CD4-positive, alpha-beta T cell treated with Interleukin-4 for 1 hour (primary cell): ENCODE results near the gene FEM1A.
"Not testable (repeated sequence)": the region's sequence is repeated elsewhere in the genome, so short reads cannot be mapped to it uniquely, and the experiment has no call there.

Experiments used
- DNase-seq, 2 donors: peaks; one replicate each; pipeline ENCODE4 v3.0.0-alpha.2; 2020 to 2022

FEM1A gene, protein sequence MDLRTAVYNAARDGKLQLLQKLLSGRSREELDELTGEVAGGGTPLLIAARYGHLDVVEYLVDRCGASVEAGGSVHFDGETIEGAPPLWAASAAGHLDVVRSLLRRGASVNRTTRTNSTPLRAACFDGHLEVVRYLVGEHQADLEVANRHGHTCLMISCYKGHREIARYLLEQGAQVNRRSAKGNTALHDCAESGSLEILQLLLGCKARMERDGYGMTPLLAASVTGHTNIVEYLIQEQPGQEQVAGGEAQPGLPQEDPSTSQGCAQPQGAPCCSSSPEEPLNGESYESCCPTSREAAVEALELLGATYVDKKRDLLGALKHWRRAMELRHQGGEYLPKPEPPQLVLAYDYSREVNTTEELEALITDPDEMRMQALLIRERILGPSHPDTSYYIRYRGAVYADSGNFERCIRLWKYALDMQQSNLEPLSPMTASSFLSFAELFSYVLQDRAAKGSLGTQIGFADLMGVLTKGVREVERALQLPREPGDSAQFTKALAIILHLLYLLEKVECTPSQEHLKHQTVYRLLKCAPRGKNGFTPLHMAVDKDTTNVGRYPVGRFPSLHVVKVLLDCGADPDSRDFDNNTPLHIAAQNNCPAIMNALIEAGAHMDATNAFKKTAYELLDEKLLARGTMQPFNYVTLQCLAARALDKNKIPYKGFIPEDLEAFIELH

DNA sequence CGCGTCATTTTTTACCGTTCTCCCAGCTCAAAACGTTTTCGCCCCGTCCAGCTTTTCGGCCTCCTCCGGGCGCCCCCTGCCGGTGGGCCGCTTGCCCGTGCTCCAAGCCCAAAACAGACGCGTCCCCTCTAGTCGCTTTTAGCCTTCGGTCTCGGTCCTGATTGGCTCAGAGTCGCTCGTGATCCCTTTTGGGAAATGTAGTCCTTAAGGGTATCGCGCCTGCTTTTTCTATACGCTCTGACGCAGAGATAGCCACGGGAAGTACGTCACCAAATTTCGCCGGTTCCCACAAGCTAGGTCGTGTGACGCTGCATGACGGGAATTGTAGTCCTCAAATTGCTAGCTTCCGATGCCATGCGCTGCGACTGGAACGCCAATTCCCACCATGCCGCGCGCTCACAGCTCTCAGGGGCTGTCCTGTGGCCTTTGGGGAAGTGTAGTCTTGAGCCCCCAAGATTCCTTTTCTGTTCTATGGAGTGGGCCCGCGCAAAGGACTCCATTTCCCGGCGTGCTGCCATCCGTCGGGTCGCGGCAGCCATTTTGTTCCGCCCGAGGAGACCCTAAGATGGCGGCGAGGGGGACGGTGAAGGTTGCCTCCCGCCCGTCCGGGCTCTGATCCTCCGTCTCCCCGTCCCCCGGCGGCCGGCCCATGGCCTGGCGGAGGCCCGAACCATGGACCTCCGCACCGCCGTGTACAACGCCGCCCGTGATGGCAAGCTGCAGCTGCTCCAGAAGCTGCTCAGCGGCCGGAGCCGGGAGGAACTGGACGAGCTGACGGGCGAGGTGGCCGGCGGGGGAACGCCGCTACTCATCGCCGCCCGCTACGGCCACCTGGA is at the start of gene FEM1A:
FEM1A (plus strand) TSS at position 552 of the 836 bp plus-strand sequence; CDS start at position 673, 121 bp downstream.
- DNase-seq = peak; percentile 100

DNA sequence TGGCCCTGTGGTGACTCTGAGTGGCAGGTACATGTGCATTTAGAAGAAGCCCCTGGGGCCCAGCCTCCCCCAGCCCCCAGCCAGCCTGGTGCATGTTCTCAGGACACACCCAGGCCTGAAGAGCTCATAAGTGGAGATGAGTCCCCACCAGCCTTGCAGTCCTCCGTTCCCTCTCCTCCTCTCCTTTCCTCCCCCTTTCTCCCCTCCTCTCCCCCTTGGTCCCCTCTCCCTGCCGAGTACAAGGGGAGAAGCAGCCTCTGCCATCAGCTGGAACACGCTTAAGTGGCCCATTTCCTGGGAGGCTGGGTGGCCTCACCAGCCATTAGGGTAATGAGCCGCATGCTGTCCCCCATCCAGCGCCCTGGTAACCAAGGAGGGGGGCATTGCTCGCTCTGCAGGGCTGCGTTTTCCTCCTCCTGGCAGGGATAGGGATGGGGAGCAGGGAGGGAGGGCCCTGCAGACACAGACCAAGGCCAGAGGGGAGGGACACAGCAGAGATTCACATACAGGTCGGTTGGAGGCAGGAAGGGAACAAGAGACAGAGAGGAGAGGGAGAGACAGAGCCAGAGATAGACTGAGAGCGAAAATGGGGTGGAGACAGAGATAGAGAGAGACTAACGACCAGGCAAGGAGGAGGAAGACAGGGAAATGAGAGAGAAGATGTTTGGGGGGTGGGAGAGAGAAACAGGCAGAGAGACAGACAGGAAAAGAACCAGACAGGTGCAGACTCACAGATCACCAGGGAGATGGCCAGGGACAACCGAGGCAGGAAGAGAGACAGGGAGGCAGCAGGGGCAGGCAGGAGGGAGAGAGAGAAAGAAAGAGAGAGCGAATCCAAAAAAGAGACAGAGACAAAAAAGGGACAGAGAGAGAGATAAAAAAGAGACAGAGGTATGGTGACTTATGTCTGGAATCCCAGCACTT is 48.5 kb upstream of the FEM1A start:
- DNase-seq = no peak

DNA sequence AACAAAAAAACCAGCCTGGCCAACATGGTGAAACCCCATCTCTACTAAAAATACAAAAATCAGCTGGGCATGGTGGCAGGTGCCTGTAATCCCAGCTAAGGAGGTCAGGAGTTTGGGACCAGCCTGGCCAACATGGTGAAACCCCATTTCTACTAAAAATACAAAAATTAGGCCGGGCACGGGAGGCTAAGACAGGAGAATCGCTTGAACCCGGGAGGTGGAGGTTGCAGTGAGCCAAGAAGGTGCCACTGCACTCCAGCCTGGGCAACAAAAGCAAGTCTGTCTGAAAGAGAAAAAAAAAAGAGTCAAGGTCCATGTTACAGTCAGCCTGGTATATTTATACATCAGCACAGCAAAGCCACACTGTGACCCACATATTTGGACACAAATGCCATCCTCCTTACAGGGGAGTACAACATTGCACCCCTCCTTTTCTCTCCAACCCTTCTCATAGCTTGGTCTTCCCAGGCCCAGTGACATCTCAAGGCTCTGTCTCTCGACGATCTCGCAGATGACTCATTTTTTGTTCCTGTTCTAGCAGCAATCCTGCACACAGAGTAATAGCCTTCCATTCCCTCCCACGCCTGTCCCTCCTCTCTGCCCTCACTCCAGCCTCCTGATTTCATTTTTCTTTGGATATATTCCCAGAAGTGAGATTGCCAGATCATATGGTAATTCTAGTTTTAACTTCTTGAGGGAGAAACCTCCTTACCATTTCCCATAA is 46.9 kb upstream of the FEM1A start:
- DNase-seq = no peak

DNA sequence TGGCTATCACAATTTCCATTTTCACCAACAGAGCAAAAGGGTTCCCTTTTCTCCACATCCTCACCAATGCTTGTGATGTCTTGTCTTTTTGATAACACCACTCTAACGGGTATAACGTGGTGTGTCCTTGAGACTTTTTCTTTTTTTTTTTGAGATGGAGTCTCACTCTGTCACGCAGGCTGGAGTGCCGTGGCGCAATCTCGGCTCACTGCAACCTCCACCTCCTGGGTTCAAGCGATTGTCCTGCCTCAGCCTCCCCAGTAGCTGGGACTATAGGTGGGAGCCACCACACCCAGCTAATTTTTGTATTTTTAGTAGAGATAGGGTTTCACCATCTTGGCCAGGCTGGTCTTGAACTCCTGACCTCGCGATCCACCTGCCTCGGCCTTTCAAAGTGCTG is 46.4 kb upstream of the FEM1A start:
- DNase-seq = not testable (repeated sequence)

DNA sequence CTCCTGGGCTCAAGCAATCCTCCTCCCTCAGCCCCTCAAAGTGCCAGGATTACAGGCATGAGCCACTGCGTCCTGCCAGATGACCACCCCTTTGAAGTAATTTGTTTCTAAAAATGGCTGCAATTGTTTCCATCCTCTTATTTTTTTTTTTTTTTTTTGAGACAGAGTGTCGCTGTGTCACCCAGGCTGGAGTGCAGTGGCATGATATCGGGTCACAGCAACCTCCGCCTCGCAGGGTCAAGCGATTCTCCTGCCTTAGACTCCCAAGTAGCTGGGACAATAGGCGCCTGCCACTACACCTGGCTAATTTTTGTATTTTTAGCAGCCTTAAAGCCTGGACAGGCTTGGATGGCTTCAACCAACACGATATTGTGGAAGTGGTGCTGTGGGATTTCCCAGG is 45.5 kb upstream of the FEM1A start:
- DNase-seq = no peak

DNA sequence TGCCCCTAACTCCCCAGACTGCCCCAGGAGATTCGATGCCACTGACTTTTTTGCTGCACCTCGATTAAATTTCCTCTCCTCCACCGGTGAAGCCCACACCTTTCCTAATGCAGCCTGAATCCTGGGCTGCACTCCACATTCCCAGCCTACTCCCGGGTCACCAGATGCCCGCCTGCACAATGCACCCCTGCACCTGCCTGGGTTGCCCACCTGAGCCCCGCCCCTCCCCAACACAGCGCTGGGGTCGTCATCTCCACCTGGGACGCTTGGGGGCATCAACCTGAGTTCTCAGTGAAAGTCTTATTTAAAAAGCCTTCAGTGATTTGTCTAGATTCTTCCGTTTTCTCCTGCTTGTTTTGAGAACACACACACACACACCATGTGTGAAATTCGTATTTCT is 43.3 kb upstream of the FEM1A start:
- DNase-seq = no peak

DNA sequence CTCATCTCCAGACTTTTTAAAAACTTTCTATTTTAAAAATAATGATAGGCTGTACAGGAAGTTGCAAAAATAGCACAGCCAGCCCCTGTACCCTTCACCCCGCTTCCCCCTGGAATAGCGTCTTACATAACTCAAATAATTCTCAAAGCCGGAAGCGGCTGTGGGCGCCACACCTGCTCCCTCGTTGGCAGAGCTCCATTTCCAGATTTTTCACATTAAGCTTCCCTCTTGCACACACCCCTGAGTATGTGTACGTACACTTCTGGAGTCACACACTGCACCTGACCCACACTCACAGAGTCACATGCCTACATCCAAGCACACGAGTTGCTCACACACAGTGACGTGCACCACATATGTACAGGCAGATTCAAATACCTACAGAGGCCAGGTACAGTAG is 42.9 kb upstream of the FEM1A start:
- DNase-seq = no peak

DNA sequence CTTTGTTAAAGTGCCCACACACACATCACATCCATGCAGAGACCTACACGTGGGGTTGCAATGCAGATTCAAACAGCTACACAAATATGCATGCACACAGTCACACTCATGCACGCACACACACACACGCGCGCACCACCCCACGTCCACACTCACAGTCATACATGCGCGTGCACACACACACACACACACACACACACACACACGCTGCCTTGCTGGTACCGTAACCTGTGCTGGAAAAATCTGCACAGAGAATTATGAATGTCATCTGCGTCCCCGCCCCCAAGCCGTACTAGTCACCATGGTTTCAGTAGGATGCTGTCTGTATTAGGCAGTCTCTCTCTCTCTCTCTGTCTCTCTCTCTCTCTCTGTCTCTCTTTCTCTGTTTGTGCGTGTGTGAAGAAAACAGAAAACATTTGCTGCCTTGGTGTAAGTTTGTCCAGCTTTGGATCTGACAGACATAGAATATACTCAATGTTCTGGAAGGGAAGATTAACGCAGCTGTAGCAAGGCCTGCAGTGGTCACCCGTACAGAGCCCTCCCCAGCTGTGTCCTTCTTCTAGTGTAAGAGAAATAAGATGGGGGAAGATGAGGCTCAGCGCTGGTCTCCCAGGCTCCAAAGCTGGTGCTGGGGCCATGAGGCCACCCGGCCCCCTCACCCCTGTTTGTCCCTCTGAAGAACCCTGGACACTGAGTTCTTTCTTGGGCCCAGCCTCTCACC is 41.5 kb upstream of the FEM1A start:
- DNase-seq = no peak

DNA sequence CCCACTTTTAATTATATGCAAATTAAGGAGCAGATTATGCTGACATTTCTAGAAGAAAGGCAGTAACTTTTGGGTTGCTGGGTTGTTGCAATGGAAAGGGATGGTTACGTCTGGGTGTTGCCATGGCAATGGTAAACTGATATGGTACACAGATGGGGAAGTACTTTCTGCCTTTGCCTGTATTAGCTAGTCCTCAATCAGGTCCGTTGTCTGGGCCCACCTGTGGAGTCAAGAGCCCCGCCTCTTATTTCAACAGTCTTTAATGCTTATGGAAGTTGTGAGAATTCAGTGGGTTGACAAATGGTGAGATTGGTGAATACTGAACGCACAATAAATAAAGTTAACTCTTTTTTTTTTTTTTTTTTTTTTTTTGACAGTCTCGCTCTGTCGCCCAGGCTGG is 37.3 kb upstream of the FEM1A start:
- DNase-seq = peak in 1 of 2 donors; percentile 18

DNA sequence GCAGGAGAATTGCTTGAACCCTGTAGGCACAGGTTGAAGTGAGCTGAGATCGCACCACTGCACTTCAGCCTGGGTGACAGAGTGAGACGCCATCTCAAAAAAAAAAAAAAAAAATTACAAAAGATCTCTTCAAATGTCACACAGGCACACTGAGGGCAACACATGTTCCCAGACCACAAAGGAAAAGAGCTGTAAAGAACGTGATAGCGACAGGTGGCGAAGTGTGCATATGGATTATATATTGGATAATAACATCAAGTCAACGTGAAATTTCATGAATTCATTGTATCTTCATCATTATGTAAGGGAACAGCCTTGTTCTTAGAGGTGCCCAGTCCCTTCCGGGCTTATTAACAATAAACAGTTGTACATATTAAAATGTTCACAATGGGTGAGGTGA is 36.1 kb upstream of the FEM1A start:
- DNase-seq = no peak

DNA sequence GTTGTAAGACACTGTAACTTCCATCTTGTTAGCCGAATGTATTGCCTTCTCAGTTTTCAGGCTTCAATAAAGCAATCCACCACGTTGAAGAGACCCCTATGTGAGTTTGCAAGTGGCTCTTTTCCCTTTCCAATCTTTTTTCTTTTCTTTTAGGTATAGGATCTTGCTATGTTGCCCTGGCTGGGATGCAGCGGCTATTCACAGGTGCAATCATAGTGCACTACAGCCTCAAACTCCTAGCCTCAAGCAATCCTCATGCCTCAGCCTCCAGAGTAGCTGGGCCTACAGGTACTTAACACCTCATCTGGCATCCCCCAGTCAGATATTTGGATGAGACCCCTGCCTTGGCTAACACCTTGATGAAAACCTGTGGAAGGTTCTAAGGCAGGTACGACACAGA is 33.5 kb upstream of the FEM1A start:
- DNase-seq = no peak

DNA sequence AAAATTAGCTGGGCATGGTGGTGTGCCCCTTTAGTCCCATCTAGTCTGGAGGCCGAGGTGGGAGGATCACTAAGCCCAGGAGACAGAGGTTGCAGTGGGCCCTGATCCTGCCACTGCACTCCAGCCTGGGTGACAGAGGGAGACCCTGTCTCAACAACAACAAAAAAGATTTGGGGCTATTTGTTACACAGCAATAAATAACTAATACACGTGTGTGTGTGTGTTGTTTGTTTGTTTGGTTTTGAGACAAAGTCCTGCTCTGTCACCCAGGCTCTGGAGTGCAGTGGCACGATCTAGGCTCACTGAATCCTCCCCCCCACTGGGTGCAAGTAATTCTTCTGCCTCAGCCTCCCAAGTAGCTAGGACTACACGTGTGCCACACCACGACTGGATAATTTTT is 32.9 kb upstream of the FEM1A start:
- no peak for DNase-seq

DNA sequence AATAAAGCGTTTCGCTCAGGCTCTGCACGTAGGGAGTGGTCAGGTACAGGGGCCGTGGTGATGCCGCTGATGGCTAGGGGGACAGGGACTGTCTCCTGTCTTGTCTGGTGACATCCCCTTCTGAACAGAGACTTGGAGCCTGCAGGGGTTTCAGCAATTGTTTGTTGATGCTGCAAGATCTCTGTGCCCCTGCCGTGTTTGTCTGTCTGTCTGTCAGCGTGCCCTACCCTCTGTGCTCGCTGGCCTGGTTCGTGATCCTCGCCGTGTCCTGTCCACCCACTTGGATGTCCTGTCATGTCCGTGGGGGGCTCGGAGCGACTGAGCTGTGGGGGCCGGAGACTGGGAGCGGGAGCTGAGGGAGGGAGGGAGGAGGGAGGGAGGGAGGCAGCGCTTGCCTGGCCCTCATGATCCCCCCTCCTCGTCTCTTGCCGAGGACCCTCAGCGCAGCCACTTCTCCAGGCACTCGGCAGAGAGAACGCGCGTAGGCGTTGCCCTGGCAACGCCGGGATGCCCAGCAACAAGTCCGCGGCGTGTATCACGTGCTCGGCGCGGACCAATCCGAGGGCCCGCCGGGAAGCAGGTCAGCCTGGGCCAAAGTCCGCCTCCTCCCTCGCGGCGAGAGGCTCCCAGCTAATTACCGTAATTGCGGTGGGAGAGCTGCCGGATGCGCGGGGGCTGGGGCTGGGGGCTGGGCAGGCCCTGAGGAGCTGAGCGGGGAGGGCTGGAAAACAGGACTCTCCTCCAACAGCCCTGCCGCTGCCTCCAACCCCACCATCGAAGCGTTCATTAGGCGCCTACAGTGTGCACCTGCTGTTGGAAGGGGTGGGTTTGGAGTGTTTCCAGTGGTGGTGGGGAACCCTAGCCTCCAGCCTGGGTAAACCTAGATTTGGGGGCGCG is 31.9 kb upstream of the FEM1A start:
- peak; percentile 74 to 87 for DNase-seq

DNA sequence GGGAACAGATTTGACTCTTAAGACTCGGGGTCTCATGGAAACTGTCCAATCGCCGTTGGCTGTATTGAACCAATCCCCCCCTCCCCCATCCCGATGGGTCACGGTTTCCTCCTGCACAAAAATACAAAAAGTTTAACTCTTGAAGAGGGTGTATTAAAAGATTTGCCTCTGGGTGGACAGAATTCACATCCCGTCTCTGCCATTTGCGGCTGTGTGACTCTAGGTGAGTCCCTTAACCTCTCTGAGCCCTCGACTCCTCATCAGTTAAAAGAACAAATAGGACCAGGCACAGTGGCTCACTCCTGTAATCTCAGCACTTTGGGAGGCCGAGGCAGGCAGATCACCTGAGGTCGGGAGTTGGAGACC is 31.3 kb upstream of the FEM1A start:
- DNase-seq = no peak

DNA sequence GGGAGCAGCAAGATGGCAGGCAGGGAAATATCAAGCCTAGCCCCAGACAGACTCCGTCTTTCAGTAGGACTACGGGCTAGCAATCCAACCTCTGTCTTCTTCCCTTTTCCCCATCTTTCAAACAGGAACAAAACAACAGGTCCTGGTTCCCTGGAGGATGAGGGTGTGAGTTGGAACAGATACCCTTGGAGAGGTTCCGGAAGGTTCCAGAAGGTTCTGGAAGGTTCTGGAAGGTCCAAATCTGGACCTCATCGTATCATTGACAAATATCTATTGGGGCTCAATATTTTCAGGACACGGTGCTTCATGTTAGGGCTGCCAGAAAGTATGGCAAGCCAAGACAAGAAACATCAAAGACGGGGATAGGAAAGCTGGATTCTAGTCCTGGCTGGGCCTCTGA is 28.5 kb upstream of the FEM1A start:
- DNase-seq = no peak

DNA sequence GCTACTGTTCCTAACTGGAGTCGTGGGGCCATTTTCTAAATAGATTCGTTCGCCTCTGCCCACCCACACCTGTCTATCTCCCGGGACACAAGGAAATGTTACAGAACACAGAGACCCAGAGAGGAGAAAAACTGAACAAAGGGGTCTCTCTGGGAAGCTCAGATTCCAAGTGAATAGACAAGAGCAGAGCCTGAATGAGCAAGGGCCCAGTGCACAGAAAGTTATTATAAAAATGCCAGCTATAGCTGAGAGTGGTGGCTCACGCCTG is 27.2 kb upstream of the FEM1A start:
- DNase-seq = no peak

DNA sequence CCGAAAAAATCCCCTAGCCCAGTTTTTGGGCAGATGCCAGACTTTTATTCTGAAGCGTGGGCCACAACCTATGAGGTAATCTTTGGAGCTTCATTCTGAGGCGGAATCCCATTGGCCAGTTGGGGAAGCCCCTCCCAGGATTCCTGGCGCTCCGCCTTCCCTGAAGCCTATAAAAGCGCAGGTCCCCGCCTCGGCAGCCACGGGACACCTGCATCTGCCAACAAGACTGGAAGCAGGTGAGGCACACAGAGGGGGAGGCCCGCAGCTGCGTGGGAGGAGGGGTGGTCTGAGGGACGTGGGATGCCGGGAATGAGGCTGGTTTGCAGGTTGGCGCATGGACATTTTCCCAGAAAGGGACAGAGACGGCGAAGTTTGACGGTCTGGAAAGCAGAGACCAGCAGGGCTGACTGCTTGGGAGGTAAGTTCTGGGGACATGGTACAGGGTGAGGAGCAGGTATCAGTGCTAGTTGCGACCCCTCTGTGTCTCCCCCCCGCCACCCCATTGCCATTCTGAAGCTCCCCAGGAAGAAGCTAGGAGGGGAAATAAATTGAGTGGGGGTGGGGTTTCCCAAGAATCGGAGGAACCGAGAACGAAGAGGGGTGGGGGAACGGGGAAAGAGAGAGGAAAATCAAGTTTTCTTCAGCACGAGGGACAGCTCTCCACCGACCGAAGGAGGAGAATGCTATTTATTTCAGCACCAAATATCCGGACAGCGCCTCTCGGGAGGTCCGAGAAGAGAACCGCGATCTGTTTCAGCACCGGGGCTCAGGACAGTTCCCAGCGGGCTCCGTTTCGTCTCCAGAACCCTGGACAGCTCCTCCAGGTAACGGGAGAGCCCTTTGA is 22.4 kb upstream of the FEM1A start:
- DNase-seq = peak; percentile 72 to 81

DNA sequence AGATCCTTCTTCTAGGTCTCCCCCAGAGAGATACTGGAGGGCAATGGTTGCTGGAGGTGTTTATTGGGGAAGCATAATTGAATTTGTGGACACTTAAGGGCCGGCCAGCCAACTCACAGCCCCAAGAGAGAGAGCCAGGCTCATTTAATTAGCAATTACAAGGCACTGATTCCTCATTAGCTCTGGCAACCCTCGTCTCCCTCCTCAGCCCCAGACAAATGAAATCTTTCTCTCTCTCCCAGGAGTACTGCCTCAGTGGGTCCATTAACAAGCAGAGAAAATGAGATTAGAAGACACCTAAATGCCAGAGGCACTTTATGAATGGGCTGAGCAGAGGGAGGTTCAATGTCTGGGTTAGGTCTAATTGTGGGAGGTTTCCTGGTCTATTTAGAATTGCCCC is 19.0 kb upstream of the FEM1A start:
- no peak for DNase-seq

DNA sequence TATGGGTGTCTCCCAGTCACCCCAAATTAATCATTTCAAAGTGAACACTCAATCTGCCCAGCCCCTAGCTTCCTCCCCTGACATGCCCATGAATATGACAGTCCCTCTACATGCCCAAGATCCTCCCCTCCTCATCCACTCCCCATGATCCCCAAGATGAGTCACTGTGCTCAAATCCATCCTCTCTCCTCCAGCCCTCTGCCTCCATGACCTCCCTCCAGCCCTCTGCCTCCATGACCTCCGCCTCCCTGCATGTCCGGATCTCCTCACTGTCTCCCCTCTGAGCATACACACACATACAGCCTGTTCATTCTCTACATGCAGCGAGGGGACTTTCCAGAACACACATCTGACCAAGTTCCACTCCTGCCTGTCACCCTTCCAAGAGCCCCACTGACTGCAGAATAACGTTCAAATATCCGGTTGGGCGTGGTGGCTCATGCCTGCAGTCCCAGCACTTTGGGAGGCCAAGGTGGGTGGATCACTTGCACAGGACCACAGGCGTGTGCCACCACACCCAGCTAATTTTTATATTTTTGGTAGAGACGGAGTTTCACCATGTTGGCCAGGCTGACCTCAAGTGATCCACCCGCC is 18.4 kb upstream of the FEM1A start:
- DNase-seq = no peak
